Calu3 (cell line): ENCODE measurements around the gene PCDHB1. TPM values are rescaled to one million over a fixed set of nuclear protein-coding genes. Genes with fewer than 3 reads are reported as not detected.

Experiments used
- Bru-seq: library from RNA; stranded (reverse); fragments of 400-500 nt; gene quantifications from one replicate; lab custom pipeline; 2021; lab: Mats Ljungman, UMichigan
- BruChase-seq, 2 experiments: library from RNA; stranded (reverse); fragments of 400-500 nt; gene quantifications; one replicate each; lab custom pipeline; 2021; lab: Mats Ljungman, UMichigan
- BruUV-seq: library from RNA; stranded (reverse); fragments of 400-500 nt; replicated peaks from 2 replicates; lab custom pipeline; 2021; lab: Mats Ljungman, UMichigan
- CTCF ChIA-PET: fragments of 300-600 bp; sonication (Branson Sonifier 250); formaldehyde crosslinking; loops from one replicate; lab custom pipeline; 2022; ENCODE audit warnings: antibody characterized with exemption; lab: Charles Lee
- DNase-seq: peaks from one replicate; pipeline ENCODE4 v3.0.0; 2022
- H3K27ac Mint-ChIP-seq: one replicate; pipeline ENCODE4 v1.8.0; 2022; ENCODE audit warnings: mixed read lengths; ENCODE audit not compliant: unreplicated experiment
- H3K27me3 Mint-ChIP-seq: one replicate; pipeline ENCODE4 v1.8.0; 2022; ENCODE audit warnings: mixed read lengths; ENCODE audit not compliant: unreplicated experiment
- H3K36me3 Mint-ChIP-seq: one replicate; pipeline ENCODE4 v1.8.0; 2022; ENCODE audit warnings: mild to moderate bottlenecking, moderate library complexity, mixed read lengths; ENCODE audit not compliant: insufficient read depth, unreplicated experiment
- H3K4me1 Mint-ChIP-seq: one replicate; pipeline ENCODE4 v1.8.0; 2022; ENCODE audit warnings: mild to moderate bottlenecking, low read depth, mixed read lengths; ENCODE audit not compliant: unreplicated experiment
- H3K4me3 Mint-ChIP-seq: one replicate; pipeline ENCODE4 v1.8.0; 2022; ENCODE audit warnings: mild to moderate bottlenecking, low read depth, moderate library complexity, mixed read lengths; ENCODE audit not compliant: unreplicated experiment
- H3K9me3 Mint-ChIP-seq: one replicate; pipeline ENCODE4 v1.8.0; 2022; ENCODE audit warnings: low read depth, mixed read lengths; ENCODE audit not compliant: unreplicated experiment
- CTCF ChIP-seq: fragments of 200-600 bp; IDR thresholded peaks from one replicate; pipeline ENCODE4 v1.8.0; 2022; ENCODE audit warnings: antibody characterized with exemption; ENCODE audit not compliant: unreplicated experiment
- intact Hi-C: fragments of 100-400 bp; cut with micrococcal nuclease; formaldehyde crosslinking; loops from one replicate; pipeline ENCODE4 v1.10.0; 2022; ENCODE audit not compliant: unreplicated experiment
- long read RNA-seq: library from polyadenylated mRNA; stranded (forward); transcript quantifications from one replicate; pipeline ENCODE4 v2.0.0, GENCODE V29; 2022
- total RNA-seq: library from RNA; stranded (reverse); gene quantifications from 2 replicates; pipeline ENCODE4 v1.2.3, GENCODE V29; 2022

The PCDHB1 gene
- total RNA-seq, result not detected in 2 replicates
- percentile 8 among the genes with signal in this experiment for Bru-seq, nascent RNA
- percentile 12 among the genes with signal in this experiment for BruChase-seq, experiment 1, labeled RNA remaining after a 6-hour chase
- BruChase-seq, experiment 2, labeled RNA remaining after a 2-hour chase, result percentile 8 among the genes with signal in this experiment
- long read RNA-seq, result 0 reads

- DNase-seq, result no peak
- intact Hi-C loops, result no loop called here
- Mint-ChIP-seq H3K36me3 (peaks cover 7% of the 10 kb centered on the region), H3K4me3 (peak within 1 kb of the TSS; percentile 78), H3K27me3 (no peaks in the 10 kb centered on the region), H3K27ac (no peak within 1 kb of the TSS), H3K9me3 (no peaks in the 10 kb centered on the region), H3K4me1 (no peaks in the 10 kb centered on the region)
- BruUV-seq, result no TSS peak
- CTCF ChIA-PET, result interaction anchor here (1.3 kb wide), 1 partner anchor 11 kb away, joined by 3 read pairs; no protein-coding TSS in a partner anchor
- TF ChIP-seq CTCF, result no peak
Observed at GRCh38 chr5:141050622-141051520, at the start of gene PCDHB1. Gene PCDHB1, plus strand, starts transcription at chr5:141051374. Its CDS starts 97 bp downstream, at chr5:141051471.

- Mint-ChIP-seq H3K27me3 (no peaks in the 10 kb centered on the region), H3K27ac (peak overlapping the region; percentile 98), H3K9me3 (no peaks in the 10 kb centered on the region), H3K4me3 (peak overlapping the region; percentile 70), H3K4me1 (peaks cover 45% of the 10 kb centered on the region), H3K36me3 (peaks cover 22% of the 10 kb centered on the region)
- CTCF ChIA-PET, result interaction anchor here (0.9 kb wide), 1 partner anchor 16 kb away, joined by 6 read pairs; no protein-coding TSS in a partner anchor
- intact Hi-C loops, result loop anchor here (5.0 to 10.0 kb wide), 2 partner anchors 289 to 523 kb away; no protein-coding TSS in a partner anchor
- TSS peak; percentile 11 for BruUV-seq
- DNase-seq, result peak; percentile 60
- no peak for TF ChIP-seq CTCF
Observed at GRCh38 chr5:141001446-141001843, 49.7 kb upstream of the PCDHB1 start.

- Mint-ChIP-seq H3K27me3 (no peaks in the 10 kb centered on the region), H3K9me3 (peaks cover 3% of the 10 kb centered on the region), H3K4me3 (peak overlapping the region; percentile 70), H3K27ac (peak overlapping the region; percentile 98), H3K36me3 (peaks cover 22% of the 10 kb centered on the region), H3K4me1 (peaks cover 49% of the 10 kb centered on the region)
- CTCF ChIA-PET, result interaction anchor here (0.9 kb wide), 1 partner anchor 16 kb away, joined by 6 read pairs; no protein-coding TSS in a partner anchor
- DNase-seq, result peak; percentile 25
- BruUV-seq, result TSS peak; percentile 58
- no peak for TF ChIP-seq CTCF
- intact Hi-C loops, result loop anchor here (5.0 to 10.0 kb wide), 2 partner anchors 290 to 523 kb away; no protein-coding TSS in a partner anchor
Observed at GRCh38 chr5:141001844-141002604, 49.1 kb upstream of the PCDHB1 start.

GRCh38 chr5:141002605-141002965, 48.6 kb upstream of the PCDHB1 start:
- no peak overlapping the region for H3K4me3 Mint-ChIP-seq
- CTCF ChIA-PET, result no interaction called here
- H3K4me1 Mint-ChIP-seq, result peaks cover 49% of the 10 kb centered on the region
- no peaks in the 10 kb centered on the region for H3K27me3 Mint-ChIP-seq
- intact Hi-C loops, result loop anchor here (5.0 to 10.0 kb wide), 2 partner anchors 290 to 522 kb away; no protein-coding TSS in a partner anchor
- no TSS peak for BruUV-seq
- peaks cover 3% of the 10 kb centered on the region for H3K9me3 Mint-ChIP-seq
- H3K27ac Mint-ChIP-seq, result peak overlapping the region; percentile 98
- no peak for DNase-seq
- H3K36me3 Mint-ChIP-seq, result peaks cover 22% of the 10 kb centered on the region
- TF ChIP-seq CTCF, result no peak
